ENCODE measurements around the gene PRUNE2. TPM values are rescaled to one million over a fixed set of nuclear protein-coding genes. Genes with fewer than 3 reads are reported as not detected.
A peak's percentile ranks its signal among the peaks of the same experiment; 100 is the strongest.

The PRUNE2 gene
- polyA plus RNA-seq, 3 donors: 0.72 to 1.8 (median 1.5) TPM

- H3K9me3 Mint-ChIP-seq: no peaks in the 10 kb centered on the region
- Histone ChIP-seq H3K9me3 (replicated peaks in 1 of 2; ENCODE audit: control insufficient read depth in 1 of 2, insufficient read depth in 1 of 2, low read length in 2 of 2) (no peaks in the 10 kb centered on the region), H3K27me3 (ENCODE audit: control insufficient read depth in 2 of 2, insufficient read depth in 2 of 2, low read length in 2 of 2) (no peaks in the 10 kb centered on the region), H3K9ac (ENCODE audit: insufficient read depth, low read length, poor library complexity, severe bottlenecking) (no peak overlapping the region), H3K27ac (ENCODE audit: low read depth in 1 of 2, low read length in 2 of 2) (no peak overlapping the region), H3K4me2 (replicated peaks; ENCODE audit: extremely low read depth, low read length, poor library complexity, severe bottlenecking) (no peak overlapping the region), H4K20me1 (ENCODE audit: insufficient read depth, low read length) (no peaks in the 10 kb centered on the region), H2AFZ (ENCODE audit: insufficient read depth, low read depth, low read length, poor library complexity, severe bottlenecking) (no peak overlapping the region), H3K36me3 (replicated peaks in 1 of 2; ENCODE audit: control insufficient read depth in 1 of 2, insufficient read depth in 2 of 2, low read length in 2 of 2) (no peaks in the 10 kb centered on the region), H3K79me2 (ENCODE audit: insufficient read depth, low read length) (no peaks in the 10 kb centered on the region), H3K4me3 (replicated peaks in 1 of 3; ENCODE audit: low read depth in 2 of 3, low read length in 3 of 3) (no peak overlapping the region), H3K4me1 (ENCODE audit: control insufficient read depth in 1 of 2, insufficient read depth in 2 of 2, low read length in 2 of 2) (peaks cover 0 to 5% of the 10 kb centered on the region in 2 donors)
- H3K4me3 Mint-ChIP-seq: no peak overlapping the region
- peak; percentile 20 for TF ChIP-seq CTCF (IDR thresholded peaks at IDR 0.05)
- H3K27me3 Mint-ChIP-seq (ENCODE audit: low read depth in 3 of 3): peaks cover 1 to 7% (median 2%) of the 10 kb centered on the region in 3 donors
- WGBS (ENCODE audit: insufficient coverage): no CpG with 5 or more reads among the region's 1 CpG
- no peak for DNase-seq
- H3K27ac Mint-ChIP-seq: no peak overlapping the region
- no peaks in the 10 kb centered on the region for H3K36me3 Mint-ChIP-seq
- H3K4me1 Mint-ChIP-seq: peaks cover 9% of the 10 kb centered on the region
- intact Hi-C loops (cut with micrococcal nuclease): no loop called here
These were observed 144.5 kb downstream of the PRUNE2 start for GRCh38 chr9:76761448-76761847.

GRCh38 chr9:76759732-76760131, 146.2 kb downstream of the PRUNE2 start:
- no peaks in the 10 kb centered on the region for H3K36me3 Mint-ChIP-seq
- Histone ChIP-seq H2AFZ (ENCODE audit: insufficient read depth, low read depth, low read length, poor library complexity, severe bottlenecking) (no peak overlapping the region), H3K79me2 (ENCODE audit: insufficient read depth, low read length) (no peaks in the 10 kb centered on the region), H3K4me3 (replicated peaks in 1 of 3; ENCODE audit: low read depth in 2 of 3, low read length in 3 of 3) (no peak overlapping the region), H3K4me2 (replicated peaks; ENCODE audit: extremely low read depth, low read length, poor library complexity, severe bottlenecking) (no peak overlapping the region), H4K20me1 (ENCODE audit: insufficient read depth, low read length) (no peaks in the 10 kb centered on the region), H3K36me3 (replicated peaks in 1 of 2; ENCODE audit: control insufficient read depth in 1 of 2, insufficient read depth in 2 of 2, low read length in 2 of 2) (no peaks in the 10 kb centered on the region), H3K27me3 (ENCODE audit: control insufficient read depth in 2 of 2, insufficient read depth in 2 of 2, low read length in 2 of 2) (no peaks in the 10 kb centered on the region), H3K9me3 (replicated peaks in 1 of 2; ENCODE audit: control insufficient read depth in 1 of 2, insufficient read depth in 1 of 2, low read length in 2 of 2) (no peaks in the 10 kb centered on the region), H3K27ac (ENCODE audit: low read depth in 1 of 2, low read length in 2 of 2) (no peak overlapping the region), H3K9ac (ENCODE audit: insufficient read depth, low read length, poor library complexity, severe bottlenecking) (no peak overlapping the region), H3K4me1 (ENCODE audit: control insufficient read depth in 1 of 2, insufficient read depth in 2 of 2, low read length in 2 of 2) (peaks cover 0 to 5% of the 10 kb centered on the region in 2 donors)
- H3K4me1 Mint-ChIP-seq: peaks cover 15% of the 10 kb centered on the region
- peaks cover 0 to 6% (median 2%) of the 10 kb centered on the region in 3 donors for H3K27me3 Mint-ChIP-seq (ENCODE audit: low read depth in 3 of 3)
- H3K4me3 Mint-ChIP-seq: no peak overlapping the region
- WGBS (ENCODE audit: insufficient coverage): 37% methylated on average over 6 of the region's 6 CpGs
- no peak overlapping the region for H3K27ac Mint-ChIP-seq
- peak in 1 of 3 donors; percentile 8 for DNase-seq
- no peak for TF ChIP-seq CTCF (IDR thresholded peaks at IDR 0.05)
- intact Hi-C loops (cut with micrococcal nuclease): no loop called here
- no peaks in the 10 kb centered on the region for H3K9me3 Mint-ChIP-seq

All from CD14-positive monocyte (primary cell).